NCI-H748 (cell line): Measurements from ENCODE around the gene HEXA.

Source experiments
- DNase-seq: peaks from one replicate; lab custom pipeline; 2025; ENCODE audit not compliant: unreplicated experiment; lab: John Stamatoyannopoulos, UW

Gene HEXA

DNA sequence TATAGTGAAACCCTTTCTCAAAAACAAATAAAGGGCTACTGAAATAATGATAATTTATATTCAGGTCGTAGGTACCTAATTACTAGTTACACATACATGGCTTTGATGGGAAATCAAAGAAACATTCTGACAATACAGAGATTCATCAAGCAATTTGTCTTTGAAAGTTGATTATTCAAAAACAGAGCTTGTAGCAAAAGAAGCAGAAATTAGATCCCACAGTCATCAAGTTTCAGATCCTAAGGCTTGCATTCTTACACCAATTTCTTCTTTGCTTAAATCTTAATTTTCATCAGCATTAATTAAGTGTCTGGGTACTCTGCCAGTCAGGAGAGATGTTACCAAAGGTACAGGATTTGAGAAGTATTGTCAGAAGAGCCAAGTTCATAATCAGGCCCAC, 1.5 kb upstream of the HEXA start:
- DNase-seq: no peak

DNA sequence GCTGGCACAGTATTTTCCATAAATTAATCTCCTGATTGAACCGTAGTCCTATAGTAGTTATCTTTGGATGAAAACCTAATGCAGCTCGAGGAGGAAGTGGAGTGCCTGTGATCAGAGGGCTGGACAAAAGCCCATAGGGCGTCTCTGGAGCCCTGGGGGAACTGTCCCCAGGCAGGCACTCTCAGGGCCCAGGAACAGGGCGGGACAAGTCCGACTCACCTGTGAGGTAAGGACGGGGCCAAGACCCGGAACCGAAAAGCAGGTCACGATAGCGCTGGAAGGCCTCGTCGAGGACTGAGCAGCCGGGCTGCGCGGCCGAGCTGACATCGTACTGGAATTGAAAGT, 341 bp downstream of the HEXA start:
- DNase-seq: peak; percentile 53

- no peak for DNase-seq
These were observed 3.5 kb downstream of the HEXA start for GRCh38 chr15:72372361-72372760.

DNA sequence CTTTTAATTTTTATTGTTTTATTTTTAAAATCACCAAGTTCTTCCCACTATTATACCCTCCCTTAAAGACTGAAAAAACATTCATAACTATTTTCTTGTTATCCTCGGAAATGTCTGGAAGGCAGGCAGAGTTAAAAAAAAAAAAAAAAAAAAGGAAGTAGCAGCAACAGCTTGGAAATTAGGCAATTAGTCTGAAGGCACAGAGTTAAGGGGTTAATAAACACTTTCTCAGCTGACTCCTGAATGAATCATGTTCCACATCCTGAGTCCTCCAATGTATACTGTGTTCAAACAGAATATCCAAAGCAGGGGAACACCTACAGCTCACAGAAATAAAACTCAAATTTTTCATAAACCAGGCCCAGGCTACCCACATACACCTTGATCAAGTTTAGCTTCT, 5.8 kb downstream of the HEXA start:
- DNase-seq: no peak

DNA sequence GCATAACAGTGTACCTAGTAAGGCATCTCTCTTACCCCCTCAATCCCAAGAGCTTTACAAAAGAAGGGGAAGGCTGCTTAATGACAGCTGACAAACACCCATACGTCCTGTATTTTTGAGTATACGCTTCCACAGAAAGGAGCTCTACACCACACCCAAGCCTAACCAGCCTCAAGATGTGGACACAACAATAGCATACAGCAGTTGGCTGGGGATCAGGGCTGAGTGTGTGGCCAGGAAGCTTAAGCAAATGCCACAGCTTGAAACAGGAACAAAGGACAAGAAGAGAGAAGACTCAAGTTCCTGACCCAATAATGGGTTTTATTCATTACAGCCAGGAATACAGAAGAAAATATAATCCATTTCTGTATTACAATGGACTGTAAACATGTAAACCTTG, 6.9 kb downstream of the HEXA start:
- no peak for DNase-seq

DNA sequence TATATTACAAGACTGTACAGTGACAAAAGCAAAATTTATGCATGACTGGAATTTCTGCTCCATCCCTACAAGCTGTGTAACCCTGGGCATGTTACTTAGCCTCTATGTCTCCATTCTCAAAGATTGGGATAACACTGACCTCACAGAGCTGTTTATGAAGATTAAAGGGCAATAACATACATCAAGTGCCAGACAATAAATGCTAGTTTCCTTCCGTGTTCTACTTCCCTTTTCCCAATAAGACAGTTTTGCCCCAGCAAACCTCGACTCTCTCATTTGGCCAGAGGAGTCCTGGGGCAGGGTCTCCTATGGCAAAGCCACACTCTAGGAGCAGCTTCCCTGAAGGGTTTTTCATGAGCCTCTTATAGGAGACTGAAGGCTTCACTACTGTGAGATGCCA, 7.5 kb downstream of the HEXA start:
- no peak for DNase-seq

GRCh38 chr15:72365844-72366243, 10.0 kb downstream of the HEXA start:
- DNase-seq: no peak

GRCh38 chr15:72361176-72361575, 14.6 kb downstream of the HEXA start:
- no peak for DNase-seq

DNA sequence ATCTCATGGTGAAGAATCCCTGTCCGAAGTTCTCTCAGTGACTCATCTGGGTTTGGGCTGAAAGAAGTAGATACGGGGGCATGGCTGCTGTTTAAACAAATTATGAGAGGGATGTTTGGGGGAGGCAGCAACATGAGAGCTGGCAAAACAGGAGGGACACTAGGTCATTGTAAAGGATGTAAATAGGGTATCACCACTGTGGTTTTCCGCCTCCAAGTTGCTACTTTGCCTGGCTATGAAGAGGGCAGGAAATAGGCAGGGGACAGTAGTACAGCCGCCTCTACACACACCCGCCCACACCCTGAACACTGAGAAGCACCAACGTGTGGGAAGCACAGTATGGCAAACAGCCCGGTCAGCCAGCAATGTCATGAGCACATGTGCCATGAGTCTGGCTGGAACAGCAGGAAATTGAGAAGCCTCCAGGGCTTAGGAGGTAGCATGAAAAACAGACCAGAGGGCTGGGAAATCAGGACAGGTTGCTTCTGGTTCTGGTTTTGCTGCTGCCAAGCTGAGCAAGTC, 17.1 kb downstream of the HEXA start:
- DNase-seq: no peak

- DNase-seq: no peak
These were observed 17.7 kb downstream of the HEXA start for GRCh38 chr15:72358121-72358520.

DNA sequence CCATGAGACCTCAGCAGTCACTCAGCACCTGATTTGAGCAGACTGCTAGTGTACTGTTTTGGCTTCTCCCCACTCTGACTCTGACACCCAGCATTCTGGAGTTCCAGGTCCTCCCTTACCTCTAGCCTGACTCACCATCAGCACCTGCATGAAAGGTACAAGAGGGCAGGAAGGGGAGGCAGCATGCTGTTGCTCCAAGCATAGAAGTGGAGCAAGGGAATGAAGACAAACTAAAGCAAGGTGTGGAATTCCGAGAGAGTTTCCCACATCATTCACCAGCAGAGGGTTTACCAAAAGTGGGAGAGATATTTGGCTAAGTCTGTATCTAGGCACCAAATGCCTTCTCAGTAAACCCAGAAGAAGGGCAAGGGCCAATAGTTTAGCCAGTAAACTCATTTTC, 21.3 kb downstream of the HEXA start:
- no peak for DNase-seq

DNA sequence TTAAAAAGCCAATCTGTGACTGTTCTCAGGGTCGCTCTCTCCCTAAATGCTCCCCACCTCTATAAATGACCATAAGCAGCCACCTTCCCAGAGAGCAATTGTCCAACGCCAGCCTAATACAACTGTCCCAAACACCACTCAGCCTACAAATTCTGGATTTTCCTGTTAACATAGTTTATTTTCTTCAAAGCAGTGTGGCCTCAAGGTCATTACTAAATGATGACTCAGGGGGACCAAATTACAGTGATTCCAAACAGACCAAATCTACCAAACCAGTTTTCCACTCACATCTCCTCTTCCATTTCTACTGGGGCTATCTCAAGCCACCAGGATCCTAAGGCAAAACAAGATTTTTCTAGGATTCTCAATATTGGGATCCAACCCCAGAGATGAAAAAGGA, 22.5 kb downstream of the HEXA start:
- no peak for DNase-seq

DNA sequence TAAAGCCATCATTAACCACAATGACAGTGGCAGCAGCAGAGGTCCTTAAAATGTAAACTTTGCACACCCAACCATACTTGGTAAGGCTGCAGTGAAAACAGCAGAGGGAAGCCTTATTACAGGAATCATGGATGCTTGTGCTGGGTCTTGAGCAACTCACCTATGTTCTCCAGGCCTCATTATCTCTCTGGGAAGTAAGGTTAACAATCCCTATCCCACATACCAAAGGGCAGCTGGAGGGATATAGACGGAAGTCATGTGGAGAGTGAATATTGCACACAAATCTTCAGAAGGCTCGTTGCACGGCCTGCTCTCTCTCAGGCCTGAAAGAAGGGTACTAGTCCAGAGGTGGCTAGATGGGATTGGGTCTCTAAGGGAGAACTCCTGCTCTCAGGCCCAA, 30.0 kb downstream of the HEXA start:
- no peak for DNase-seq

DNA sequence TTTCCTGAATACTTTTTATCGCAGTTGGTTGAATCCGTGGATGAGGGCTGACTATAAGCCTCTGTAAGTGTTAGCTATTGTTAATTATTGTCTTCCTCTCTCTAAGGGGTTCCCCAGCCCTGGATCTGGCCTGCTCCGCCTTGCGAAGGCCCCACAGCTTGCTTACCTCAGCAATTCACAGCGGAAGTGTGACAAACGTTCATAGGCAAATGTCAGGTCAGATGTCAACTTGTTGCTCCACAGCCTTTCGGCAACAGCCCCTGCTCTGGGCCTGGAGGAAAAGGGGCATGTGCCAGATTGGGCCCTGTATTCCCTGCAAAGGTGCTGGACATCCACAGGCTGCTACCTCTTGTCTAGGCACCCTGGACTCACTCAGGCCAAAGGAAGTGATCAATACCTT, 30.5 kb downstream of the HEXA start:
- no peak for DNase-seq

DNA sequence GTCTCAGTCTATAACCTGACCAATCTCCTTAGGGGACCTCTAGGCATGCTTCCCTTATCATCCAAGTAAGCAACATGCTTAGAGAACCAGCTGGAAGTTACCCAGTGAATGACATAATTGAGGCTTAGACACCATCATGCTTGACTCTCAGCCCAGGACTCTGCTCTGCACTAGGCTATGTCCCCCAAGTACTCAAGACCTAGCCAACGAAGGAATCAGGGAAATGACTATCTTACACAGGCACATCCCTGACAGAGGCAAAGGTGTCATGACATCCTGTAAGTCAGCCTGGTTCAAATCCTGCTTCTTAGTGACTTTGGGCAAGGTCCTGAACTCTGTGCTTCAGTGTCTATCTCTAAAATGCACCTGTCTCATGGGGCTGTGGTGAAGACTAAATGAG, 31.2 kb downstream of the HEXA start:
- DNase-seq: no peak

DNA sequence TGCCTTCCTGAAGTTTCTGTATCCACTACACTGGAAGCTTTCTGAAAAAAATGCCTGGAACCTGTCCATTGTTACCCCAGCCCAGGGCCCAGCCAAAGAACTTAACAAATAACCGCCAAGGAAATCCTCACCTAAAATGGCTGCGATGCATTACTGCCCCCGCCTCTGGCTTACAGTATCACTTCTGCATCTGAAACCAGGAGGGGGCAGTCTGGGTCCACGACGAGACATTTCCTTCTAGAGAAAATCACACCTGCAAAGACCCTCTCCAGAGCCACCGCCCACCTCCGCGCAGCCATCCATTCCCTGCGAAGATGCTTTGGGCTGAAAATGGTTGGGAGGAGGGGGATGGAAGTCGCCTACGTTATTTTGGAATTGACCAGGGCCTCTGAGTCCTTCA, 33.4 kb downstream of the HEXA start:
- DNase-seq: peak; percentile 29

DNA sequence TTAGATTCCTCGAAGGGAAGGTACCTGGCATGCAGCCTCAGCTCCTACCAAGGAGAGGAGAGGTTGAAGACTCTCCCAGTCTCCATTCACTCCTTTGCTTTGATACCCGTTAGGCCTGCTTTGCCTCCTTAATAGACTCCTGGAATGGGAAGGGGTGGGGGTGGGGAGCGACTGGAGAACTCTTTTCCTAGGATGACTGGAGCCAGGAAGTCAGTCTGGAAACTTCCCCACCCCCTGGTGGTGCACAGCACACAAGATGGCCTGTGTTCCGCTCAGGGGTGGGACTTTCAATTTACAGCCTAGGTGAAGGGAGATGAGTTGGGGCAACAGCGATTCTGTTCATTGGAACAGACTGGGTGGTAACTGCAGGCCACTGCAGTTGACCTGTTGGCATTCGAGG, 34.5 kb downstream of the HEXA start:
- DNase-seq: no peak

GRCh38 chr15:72340366-72340765, 35.4 kb downstream of the HEXA start:
- no peak for DNase-seq

- no peak for DNase-seq
These were observed 36.0 kb downstream of the HEXA start for GRCh38 chr15:72339777-72340177.

GRCh38 chr15:72338617-72339321, 37.0 kb downstream of the HEXA start:
- DNase-seq: no peak

DNA sequence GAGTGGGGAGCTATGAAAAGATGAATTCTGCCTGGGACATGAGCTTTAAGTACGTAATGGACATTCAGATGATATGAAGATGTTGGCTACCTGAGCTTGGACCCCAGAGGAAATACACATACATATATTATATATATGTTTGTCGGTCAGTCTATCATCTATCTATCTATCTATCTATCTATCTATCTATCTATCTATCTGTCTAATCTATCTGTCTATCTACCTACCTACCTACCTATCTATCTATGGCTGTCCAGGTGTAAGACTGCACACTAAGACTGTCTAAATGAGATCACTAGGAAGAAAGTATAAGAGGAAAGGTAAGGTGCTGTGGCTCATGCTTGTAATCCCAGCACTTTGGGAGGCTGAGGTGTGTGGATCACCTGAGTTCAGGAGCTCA, 37.7 kb downstream of the HEXA start:
- no peak for DNase-seq

DNA sequence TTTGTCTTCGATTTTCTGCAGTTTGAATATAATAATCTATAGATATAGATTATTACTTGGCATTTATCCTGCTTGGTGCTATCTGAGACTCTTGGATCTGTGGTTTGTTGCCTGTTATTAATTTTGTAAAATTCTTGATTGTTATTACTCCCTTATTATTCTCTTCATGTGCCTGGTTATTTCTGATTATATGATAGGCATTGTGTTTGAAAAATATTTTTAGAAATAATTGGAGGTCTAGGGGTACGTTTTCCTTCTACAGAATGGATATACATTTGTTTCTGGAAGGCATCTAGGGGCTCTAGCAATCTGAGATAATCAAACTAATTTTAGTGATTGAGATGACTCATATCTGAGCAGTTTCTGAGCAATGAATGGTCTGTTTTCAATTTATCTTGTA, 41.0 kb downstream of the HEXA start:
- DNase-seq: no peak

DNA sequence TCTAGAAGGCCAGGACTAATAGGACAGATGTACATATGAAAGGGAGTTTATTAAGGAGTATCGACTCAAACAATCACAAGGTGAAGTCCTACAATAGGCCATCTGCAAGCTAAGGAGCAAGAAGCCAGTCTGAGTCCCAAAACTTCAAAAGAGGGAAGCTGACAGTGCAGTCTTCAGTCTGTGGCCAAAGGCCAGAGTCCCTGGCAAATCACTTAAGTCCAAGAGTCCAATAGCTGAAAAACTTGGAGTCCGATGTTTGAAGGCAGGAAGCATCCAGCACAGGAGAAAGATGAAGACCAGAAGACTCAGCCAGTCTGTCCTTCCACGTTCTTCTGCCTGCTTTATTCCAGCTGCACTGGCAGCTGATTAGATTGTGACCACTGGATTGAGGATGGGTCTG, 44.8 kb downstream of the HEXA start:
- no peak for DNase-seq
